GM11168 (cell line): ENCODE measurements around the gene STAM2.
"Not testable (repeated sequence)": the region's sequence is repeated elsewhere in the genome, so short reads cannot be mapped to it uniquely, and the experiment has no call there.

ENCODE experiments used
- in situ Hi-C: fragments of 300-500 bp; cut with MboI; formaldehyde crosslinking; loops from one replicate; pipeline ENCODE4 v1.12.0; 2022; ENCODE audit warnings: low sequenced_read_pairs; ENCODE audit not compliant: unreplicated experiment

The STAM2 gene

GRCh38 chr2:152115952-152116351, 59.6 kb downstream of the STAM2 start:
- in situ Hi-C loops: no loop called here

DNA sequence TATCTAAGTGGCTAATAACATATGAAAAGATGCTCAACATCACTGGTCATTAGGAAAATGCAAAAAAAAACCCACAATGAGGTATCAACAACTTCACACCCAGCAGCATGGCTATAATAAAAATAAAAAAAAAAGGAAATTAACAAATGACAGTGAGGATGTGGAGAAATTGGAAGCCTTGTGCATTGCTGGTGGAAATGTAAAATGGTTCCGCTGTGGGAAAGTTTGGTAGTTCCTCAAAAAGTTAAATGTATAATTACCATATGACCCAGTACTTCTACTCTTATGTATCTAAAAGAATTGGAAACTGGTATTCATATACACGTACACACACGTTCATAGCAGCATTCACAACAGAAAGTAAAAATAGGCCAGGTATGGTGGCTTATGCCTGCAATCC, 61.2 kb downstream of the STAM2 start:
- in situ Hi-C loops: no loop called here

- in situ Hi-C loops: not testable (repeated sequence)
Measured at GRCh38 chr2:152107140-152107539, 68.4 kb downstream of the STAM2 start.

- in situ Hi-C loops: no loop called here
Measured at GRCh38 chr2:152106464-152106863, 69.1 kb downstream of the STAM2 start.

DNA sequence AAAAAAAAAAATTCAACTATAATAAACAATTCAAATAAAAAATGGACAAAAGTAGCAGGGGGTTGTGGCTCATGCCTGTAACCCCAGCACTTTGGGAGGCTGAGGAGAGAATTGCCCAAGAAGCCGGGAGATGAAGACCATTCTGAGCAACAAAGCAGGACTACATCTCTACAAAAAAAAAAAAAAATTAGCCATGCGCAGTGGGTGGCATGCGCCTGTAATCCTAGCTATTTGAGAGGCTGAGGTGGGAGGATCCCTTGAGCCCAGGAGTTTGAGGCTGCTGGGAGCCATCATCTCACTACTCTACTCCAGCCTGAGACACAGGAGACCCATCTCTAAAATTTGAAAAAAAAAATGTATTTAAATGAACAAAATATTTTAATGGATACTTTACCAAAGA, 72.3 kb downstream of the STAM2 start:
- in situ Hi-C loops: no loop called here

- in situ Hi-C loops: no loop called here
Measured at GRCh38 chr2:152100961-152101360, 74.6 kb downstream of the STAM2 start.

GRCh38 chr2:152099367-152100050, 76.1 kb downstream of the STAM2 start:
- in situ Hi-C loops: no loop called here

- in situ Hi-C loops: no loop called here
Measured at GRCh38 chr2:152098496-152099366, 76.8 kb downstream of the STAM2 start, which contains the start of gene CACNB4. CACNB4 (minus strand) TSS chr2:152099044.

GRCh38 chr2:152097801-152098495, 77.6 kb downstream of the STAM2 start:
- in situ Hi-C loops: no loop called here

GRCh38 chr2:152097290-152097800, 78.2 kb downstream of the STAM2 start:
- in situ Hi-C loops: no loop called here

DNA sequence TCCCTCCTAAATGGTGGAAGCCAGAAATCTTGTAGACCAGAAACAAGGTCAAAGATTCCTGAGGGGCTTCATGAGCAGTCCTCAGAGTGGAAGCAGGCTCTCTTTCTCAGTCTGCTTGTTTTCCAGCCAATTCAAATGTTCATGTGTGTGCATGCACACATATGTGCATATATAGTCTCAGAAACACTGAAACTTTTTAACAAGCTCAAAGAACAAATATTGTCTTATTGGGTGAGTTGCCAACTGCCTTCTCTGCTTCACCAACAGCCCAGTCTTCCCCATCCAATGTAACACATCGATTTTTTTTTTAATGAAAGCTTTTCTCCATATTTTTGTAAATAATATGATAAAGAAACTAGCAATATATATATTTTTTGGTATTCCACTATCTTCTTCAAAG, 80.4 kb downstream of the STAM2 start:
- in situ Hi-C loops: no loop called here

GRCh38 chr2:152094014-152094413, 81.5 kb downstream of the STAM2 start:
- in situ Hi-C loops: no loop called here

DNA sequence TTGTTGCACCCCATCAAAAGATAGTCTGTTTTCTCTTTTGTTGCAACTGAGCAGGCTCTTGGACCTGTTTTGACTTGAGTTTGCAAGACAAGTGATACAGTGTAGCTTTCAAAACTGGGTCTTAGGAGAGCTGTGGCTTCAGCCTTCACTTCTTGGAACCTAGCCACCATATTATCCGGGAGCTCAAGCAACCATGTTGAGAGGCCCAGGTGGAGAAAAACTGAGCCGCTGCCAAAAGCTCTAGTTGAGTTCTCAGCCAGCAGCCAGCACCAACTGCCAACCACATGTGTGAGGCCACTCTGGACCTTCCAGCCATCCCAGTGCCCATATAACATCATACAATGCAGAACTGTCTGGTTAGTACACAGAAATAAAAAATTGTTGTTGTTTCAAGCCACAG, 82.1 kb downstream of the STAM2 start:
- in situ Hi-C loops: no loop called here

DNA sequence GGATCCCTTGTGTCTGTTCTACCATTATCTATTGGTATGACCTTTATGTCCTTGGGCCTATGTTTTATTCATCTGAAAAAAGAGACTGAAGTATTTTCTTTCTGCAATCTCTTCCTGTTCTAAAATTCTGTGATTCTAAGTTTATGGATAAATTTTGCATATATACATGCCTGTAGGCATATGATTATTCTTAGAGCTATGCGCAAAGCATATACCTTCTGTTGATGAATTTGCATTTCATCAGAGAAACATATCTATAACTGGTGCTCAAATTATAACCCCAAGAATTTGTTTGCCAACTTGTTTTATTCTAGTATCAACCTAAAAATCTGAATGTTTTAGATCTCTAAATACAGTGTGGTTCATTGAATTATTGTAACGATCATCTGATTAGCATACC, 83.5 kb downstream of the STAM2 start:
- in situ Hi-C loops: no loop called here

GRCh38 chr2:152090726-152091125, 84.8 kb downstream of the STAM2 start:
- in situ Hi-C loops: not testable (repeated sequence)

DNA sequence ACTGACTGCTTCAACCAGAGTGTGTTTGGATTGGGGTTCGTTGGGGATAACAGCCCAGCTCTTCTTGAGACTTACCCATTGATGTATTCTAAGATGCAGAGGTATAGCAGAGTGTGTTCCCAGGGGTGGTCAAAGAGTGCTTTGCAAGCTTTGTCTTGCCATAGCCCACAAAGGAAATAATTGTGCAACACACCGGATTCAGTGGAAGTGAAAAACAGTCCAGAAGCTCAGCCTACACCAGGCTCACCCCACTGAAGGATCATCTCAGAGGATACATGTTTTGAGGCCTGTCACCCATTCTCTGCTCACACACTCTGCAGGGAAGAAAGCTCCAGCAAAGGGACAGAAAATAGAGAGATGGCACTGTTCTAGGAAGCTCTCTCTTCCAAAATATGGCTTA, 86.3 kb downstream of the STAM2 start:
- in situ Hi-C loops: no loop called here

GRCh38 chr2:152088006-152088405, 87.6 kb downstream of the STAM2 start:
- in situ Hi-C loops: no loop called here

- in situ Hi-C loops: no loop called here
Measured at GRCh38 chr2:152086231-152086630, 89.3 kb downstream of the STAM2 start.

GRCh38 chr2:152084076-152084475, 91.5 kb downstream of the STAM2 start:
- in situ Hi-C loops: no loop called here

- in situ Hi-C loops: no loop called here
Measured at GRCh38 chr2:152083202-152083875, 92.2 kb downstream of the STAM2 start.
